Measurements from ENCODE around the gene KRTAP5-1. TPM values are rescaled to one million over a fixed set of nuclear protein-coding genes. Genes with fewer than 3 reads are reported as not detected.
"Not testable (repeated sequence)": the region's sequence is repeated elsewhere in the genome, so short reads cannot be mapped to it uniquely, and the experiment has no call there.

KRTAP5-1 gene
- polyA plus RNA-seq, 1 donor (not counting 4 experiments of a cell fraction or from before 2014, with no cell fraction given) = not detected

DNA sequence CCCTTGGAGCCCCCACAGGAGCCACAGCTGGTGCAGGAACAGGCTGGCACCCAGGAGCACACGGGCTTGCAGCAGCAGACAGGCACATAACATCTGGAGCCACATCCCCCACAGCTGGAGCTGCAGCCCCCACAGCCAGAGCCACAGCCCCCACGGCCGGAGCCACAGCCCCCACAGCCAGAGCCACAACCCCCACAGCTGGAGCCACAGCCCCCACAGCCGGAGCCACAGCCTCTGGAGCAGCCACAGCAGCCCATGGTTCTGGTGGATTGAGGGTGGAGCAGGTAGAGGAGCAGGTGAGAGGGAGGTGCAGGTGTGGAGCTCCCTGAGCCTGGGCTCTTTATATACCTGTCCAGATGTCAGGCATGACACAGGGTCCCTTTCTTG, 12.9 kb upstream of the KRTAP5-1 start, which contains the start of gene KRTAP5-2:
Gene KRTAP5-2, minus strand, starts transcription at position 301 of the 387 bp plus-strand sequence. Its CDS starts 44 bp downstream, at position 257.
- H3K36me3 ChIP-seq (ENCODE audit: control insufficient read depth in 2 of 2, extremely low read depth in 1 of 2, insufficient read depth in 2 of 2, low read length in 2 of 2) = no peaks in the 10 kb centered on the region
- no peaks in the 10 kb centered on the region for H4K20me1 ChIP-seq (ENCODE audit: control insufficient read depth, extremely low read depth, insufficient read depth, low read length)
- no peak within 1 kb of the TSS for H2AFZ ChIP-seq (ENCODE audit: control insufficient read depth, low read length)
- no peak within 1 kb of the TSS for H3K4me3 ChIP-seq (ENCODE audit: control insufficient read depth in 2 of 3, extremely low read depth in 1 of 3, insufficient read depth in 2 of 3, low read depth in 1 of 3, low read length in 3 of 3)
- FAIRE-seq (no peak), DNase-seq (ENCODE audit: low read depth, low spot score) (no peak)
- no peaks in the 10 kb centered on the region for H3K9me3 ChIP-seq (ENCODE audit: control insufficient read depth, low read depth, low read length)
- dilution Hi-C loops (cut with MboI; ENCODE audit: extremely low pct_ligation_motif_present, low sequenced_read_pairs) = no loop called here
- no peaks in the 10 kb centered on the region for H3K79me2 ChIP-seq (ENCODE audit: control insufficient read depth, insufficient read depth, low read length)
- H3K27ac ChIP-seq (ENCODE audit: control insufficient read depth, insufficient read depth, low read length) = no peak within 1 kb of the TSS
- no peaks in the 10 kb centered on the region for H3K9me1 ChIP-seq (ENCODE audit: control insufficient read depth, extremely low read depth, insufficient read depth, low read length)
- H3K27me3 ChIP-seq (ENCODE audit: control insufficient read depth, extremely low read depth, insufficient read depth, low read length) = peaks cover 5% of the 10 kb centered on the region
- H3K4me2 ChIP-seq (ENCODE audit: control insufficient read depth, extremely low read depth, insufficient read depth, low read depth, low read length) = no peak within 1 kb of the TSS
- TF ChIP-seq EZH2 (IDR thresholded peaks at IDR 0.05; ENCODE audit: low read length) = no peak
- TF ChIP-seq, protein P1, sequence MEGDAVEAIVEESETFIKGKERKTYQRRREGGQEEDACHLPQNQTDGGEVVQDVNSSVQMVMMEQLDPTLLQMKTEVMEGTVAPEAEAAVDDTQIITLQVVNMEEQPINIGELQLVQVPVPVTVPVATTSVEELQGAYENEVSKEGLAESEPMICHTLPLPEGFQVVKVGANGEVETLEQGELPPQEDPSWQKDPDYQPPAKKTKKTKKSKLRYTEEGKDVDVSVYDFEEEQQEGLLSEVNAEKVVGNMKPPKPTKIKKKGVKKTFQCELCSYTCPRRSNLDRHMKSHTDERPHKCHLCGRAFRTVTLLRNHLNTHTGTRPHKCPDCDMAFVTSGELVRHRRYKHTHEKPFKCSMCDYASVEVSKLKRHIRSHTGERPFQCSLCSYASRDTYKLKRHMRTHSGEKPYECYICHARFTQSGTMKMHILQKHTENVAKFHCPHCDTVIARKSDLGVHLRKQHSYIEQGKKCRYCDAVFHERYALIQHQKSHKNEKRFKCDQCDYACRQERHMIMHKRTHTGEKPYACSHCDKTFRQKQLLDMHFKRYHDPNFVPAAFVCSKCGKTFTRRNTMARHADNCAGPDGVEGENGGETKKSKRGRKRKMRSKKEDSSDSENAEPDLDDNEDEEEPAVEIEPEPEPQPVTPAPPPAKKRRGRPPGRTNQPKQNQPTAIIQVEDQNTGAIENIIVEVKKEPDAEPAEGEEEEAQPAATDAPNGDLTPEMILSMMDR (optimal IDR thresholded peaks at IDR 0.05 in 1 of 3, IDR thresholded peaks at IDR 0.05 in 1 of 3, conservative IDR thresholded peaks at IDR 0.05 in 1 of 3; ENCODE audit: extremely low read depth in 1 of 3, insufficient read depth in 2 of 3, low read length in 3 of 3) = no peak
- H3K9ac ChIP-seq (ENCODE audit: control insufficient read depth, extremely low read depth, insufficient read depth, low read length) = no peak within 1 kb of the TSS
- H3K4me1 ChIP-seq (ENCODE audit: control insufficient read depth, extremely low read depth, insufficient read depth, low read length) = no peaks in the 10 kb centered on the region

DNA sequence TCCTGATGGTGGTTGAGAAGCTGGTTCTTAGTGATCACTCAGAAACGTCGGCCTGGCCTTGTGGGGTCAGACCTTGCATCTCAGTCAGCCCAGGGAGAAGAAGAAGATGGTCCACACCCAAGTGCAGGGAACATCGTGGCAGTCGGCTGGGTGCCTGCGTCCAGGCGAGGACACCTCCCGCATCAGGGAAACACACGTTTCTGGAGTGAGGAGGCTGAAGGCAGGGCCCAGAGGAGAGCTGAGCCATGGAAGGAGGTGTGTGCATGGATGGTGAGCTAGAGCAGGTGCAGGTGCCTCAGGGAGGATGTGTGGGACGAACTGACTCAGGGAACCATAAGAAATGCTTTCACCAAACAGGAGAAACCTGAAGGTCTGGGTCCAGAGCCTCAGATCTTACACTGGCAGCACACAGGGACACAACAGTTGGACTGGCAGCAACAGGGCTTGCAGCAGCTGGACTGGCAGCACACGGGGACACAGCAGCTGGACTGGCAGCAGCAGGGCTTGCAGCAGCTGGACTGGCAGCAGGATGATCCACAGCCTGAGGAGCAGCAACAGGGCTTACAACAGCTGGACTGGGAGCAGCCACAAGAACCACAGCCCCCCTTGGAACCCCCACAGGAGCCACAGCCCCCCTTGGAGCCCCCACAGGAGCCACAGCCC, 12.4 kb upstream of the KRTAP5-1 start:
- Histone ChIP-seq H3K27me3 (ENCODE audit: control insufficient read depth, extremely low read depth, insufficient read depth, low read length) (peaks cover 5% of the 10 kb centered on the region), H3K4me2 (ENCODE audit: control insufficient read depth, extremely low read depth, insufficient read depth, low read depth, low read length) (no peak overlapping the region), H2AFZ (ENCODE audit: control insufficient read depth, low read length) (no peak overlapping the region), H3K9me1 (ENCODE audit: control insufficient read depth, extremely low read depth, insufficient read depth, low read length) (no peaks in the 10 kb centered on the region), H4K20me1 (ENCODE audit: control insufficient read depth, extremely low read depth, insufficient read depth, low read length) (no peaks in the 10 kb centered on the region), H3K79me2 (ENCODE audit: control insufficient read depth, insufficient read depth, low read length) (no peaks in the 10 kb centered on the region), H3K4me3 (ENCODE audit: control insufficient read depth in 2 of 3, extremely low read depth in 1 of 3, insufficient read depth in 2 of 3, low read depth in 1 of 3, low read length in 3 of 3) (no peak overlapping the region), H3K4me1 (ENCODE audit: control insufficient read depth, extremely low read depth, insufficient read depth, low read length) (no peaks in the 10 kb centered on the region), H3K36me3 (ENCODE audit: control insufficient read depth in 2 of 2, extremely low read depth in 1 of 2, insufficient read depth in 2 of 2, low read length in 2 of 2) (no peaks in the 10 kb centered on the region), H3K9ac (ENCODE audit: control insufficient read depth, extremely low read depth, insufficient read depth, low read length) (no peak overlapping the region), H3K9me3 (ENCODE audit: control insufficient read depth, low read depth, low read length) (no peaks in the 10 kb centered on the region), H3K27ac (ENCODE audit: control insufficient read depth, insufficient read depth, low read length) (no peak overlapping the region)
- no peak for FAIRE-seq
- no peak for DNase-seq (ENCODE audit: low read depth, low spot score)
- TF ChIP-seq, protein P1 (optimal IDR thresholded peaks at IDR 0.05 in 1 of 3, IDR thresholded peaks at IDR 0.05 in 1 of 3, conservative IDR thresholded peaks at IDR 0.05 in 1 of 3; ENCODE audit: extremely low read depth in 1 of 3, insufficient read depth in 2 of 3, low read length in 3 of 3) = no peak
- no peak for TF ChIP-seq EZH2 (IDR thresholded peaks at IDR 0.05; ENCODE audit: low read length)
- dilution Hi-C loops (cut with MboI; ENCODE audit: extremely low pct_ligation_motif_present, low sequenced_read_pairs) = no loop called here

DNA sequence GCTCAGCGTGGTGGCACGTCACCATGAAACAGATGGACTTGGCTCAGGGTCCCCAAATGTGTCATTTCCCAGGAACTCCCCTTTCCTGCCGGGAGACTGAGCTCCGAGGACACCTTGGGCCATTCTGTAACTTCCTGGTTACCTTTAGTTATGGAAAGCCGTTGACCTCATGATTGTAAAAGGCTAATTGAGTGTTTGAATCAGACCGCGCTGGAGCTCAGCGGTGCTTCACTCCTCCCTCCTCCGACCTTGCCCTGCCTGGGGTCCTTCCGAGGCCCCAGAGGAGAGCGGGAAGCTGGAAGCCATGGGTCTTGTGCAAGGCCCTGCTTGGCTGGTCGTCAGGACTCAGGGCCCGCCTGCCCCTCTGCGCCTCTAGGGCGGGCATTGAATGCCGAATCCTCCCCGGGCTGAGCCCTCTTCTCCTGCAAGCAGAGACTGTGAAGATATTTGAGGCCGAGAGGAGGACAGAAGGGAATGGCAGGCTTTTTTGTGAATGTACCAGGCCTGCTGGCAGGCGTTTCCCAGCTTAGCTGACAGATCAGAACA, 11.6 kb upstream of the KRTAP5-1 start:
- H3K4me1 ChIP-seq (ENCODE audit: control insufficient read depth, extremely low read depth, insufficient read depth, low read length); dilution Hi-C loops (cut with MboI; ENCODE audit: extremely low pct_ligation_motif_present, low sequenced_read_pairs); H3K27me3 ChIP-seq (ENCODE audit: control insufficient read depth, extremely low read depth, insufficient read depth, low read length): not testable (repeated sequence)

More for the DNA sequence above, 11.6 kb upstream of the KRTAP5-1 start:
- H2AFZ ChIP-seq (ENCODE audit: control insufficient read depth, low read length); FAIRE-seq; H3K4me3 ChIP-seq (ENCODE audit: control insufficient read depth in 2 of 3, extremely low read depth in 1 of 3, insufficient read depth in 2 of 3, low read depth in 1 of 3, low read length in 3 of 3); H3K9me3 ChIP-seq (ENCODE audit: control insufficient read depth, low read depth, low read length); H3K79me2 ChIP-seq (ENCODE audit: control insufficient read depth, insufficient read depth, low read length); H3K9ac ChIP-seq (ENCODE audit: control insufficient read depth, extremely low read depth, insufficient read depth, low read length); H3K36me3 ChIP-seq (ENCODE audit: control insufficient read depth in 2 of 2, extremely low read depth in 1 of 2, insufficient read depth in 2 of 2, low read length in 2 of 2); H3K9me1 ChIP-seq (ENCODE audit: control insufficient read depth, extremely low read depth, insufficient read depth, low read length); H3K27ac ChIP-seq (ENCODE audit: control insufficient read depth, insufficient read depth, low read length); H3K4me2 ChIP-seq (ENCODE audit: control insufficient read depth, extremely low read depth, insufficient read depth, low read depth, low read length); DNase-seq (ENCODE audit: low read depth, low spot score); H4K20me1 ChIP-seq (ENCODE audit: control insufficient read depth, extremely low read depth, insufficient read depth, low read length): not testable (repeated sequence)
